ENCODE measurements around the gene LPXN. TPM values are rescaled to one million over a fixed set of nuclear protein-coding genes. Genes with fewer than 3 reads are reported as not detected.
A peak's percentile ranks its signal among the peaks of the same experiment; 100 is the strongest.

The LPXN gene
- total RNA-seq, 4 donors from 2014 or later = 4.7 to 5.4 (median 5.3) TPM

DNA sequence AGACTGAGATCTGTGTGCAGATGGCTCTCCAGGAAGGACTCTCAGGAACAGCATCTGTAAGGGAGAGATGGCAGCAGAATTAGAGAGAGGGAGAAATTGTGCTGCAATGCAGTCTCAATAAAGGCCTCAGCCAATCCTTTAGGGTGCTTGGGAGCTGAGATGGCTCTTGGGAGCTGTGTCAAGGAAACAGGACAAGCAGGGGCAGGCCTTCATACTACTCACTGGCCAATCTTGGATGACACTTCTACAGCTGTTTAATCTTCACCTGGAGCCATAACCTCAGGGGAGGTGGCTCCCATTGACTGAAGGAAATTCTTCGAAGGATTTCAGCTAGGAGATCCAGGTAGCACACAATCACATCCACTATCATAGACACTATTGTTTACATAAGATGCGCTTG is 77.7 kb downstream of the LPXN start:
- Histone ChIP-seq H3K9me3 (no peaks in the 10 kb centered on the region), H3K4me1 (peaks cover 0 to 26% (median 5%) of the 10 kb centered on the region in 3 donors), H3K27ac (no peak overlapping the region), H3K27me3 (no peaks in the 10 kb centered on the region), H3K4me3 (no peak overlapping the region), H3K36me3 (no peaks in the 10 kb centered on the region)
- no peak for TF ChIP-seq POLR2A (IDR thresholded peaks at IDR 0.05)
- no peak for TF ChIP-seq EP300 (IDR thresholded peaks at IDR 0.05)
- no peak for TF ChIP-seq POLR2AphosphoS5 (IDR thresholded peaks at IDR 0.05)
- TF ChIP-seq, protein P1, sequence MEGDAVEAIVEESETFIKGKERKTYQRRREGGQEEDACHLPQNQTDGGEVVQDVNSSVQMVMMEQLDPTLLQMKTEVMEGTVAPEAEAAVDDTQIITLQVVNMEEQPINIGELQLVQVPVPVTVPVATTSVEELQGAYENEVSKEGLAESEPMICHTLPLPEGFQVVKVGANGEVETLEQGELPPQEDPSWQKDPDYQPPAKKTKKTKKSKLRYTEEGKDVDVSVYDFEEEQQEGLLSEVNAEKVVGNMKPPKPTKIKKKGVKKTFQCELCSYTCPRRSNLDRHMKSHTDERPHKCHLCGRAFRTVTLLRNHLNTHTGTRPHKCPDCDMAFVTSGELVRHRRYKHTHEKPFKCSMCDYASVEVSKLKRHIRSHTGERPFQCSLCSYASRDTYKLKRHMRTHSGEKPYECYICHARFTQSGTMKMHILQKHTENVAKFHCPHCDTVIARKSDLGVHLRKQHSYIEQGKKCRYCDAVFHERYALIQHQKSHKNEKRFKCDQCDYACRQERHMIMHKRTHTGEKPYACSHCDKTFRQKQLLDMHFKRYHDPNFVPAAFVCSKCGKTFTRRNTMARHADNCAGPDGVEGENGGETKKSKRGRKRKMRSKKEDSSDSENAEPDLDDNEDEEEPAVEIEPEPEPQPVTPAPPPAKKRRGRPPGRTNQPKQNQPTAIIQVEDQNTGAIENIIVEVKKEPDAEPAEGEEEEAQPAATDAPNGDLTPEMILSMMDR (IDR thresholded peaks at IDR 0.05) = no peak
- ATAC-seq = no peak
- WGBS, 2 donors (ENCODE audit: low coverage in 1 of 2) = 38 to 64% methylated on average over 1 of the region's 2 CpGs

DNA sequence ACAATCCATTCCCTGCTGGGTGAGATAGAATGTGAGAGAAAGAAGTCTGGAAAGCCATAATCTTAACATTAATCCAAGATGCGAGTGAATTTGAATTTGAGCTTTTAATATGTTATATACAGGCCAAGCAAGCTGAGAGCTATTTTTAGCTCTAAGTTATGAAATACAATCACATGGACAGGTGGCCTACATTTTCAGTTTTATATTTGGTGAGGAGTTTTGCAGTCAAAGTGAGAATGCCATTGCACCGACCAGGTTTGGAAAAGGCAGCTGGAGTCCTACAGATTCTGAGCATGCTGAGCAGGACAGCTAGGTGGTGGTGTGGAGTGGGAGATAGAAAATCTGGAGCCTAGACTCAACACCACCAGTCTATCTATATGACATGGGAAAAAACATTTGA is 79.8 kb downstream of the LPXN start:
- H3K27ac ChIP-seq = peak overlapping the region in 1 of 4 donors; percentile 39
- ATAC-seq = no peak
- no peak overlapping the region for H3K4me3 ChIP-seq
- H3K27me3 ChIP-seq = no peaks in the 10 kb centered on the region
- no peaks in the 10 kb centered on the region for H3K36me3 ChIP-seq
- H3K9me3 ChIP-seq = no peaks in the 10 kb centered on the region
- 15 to 35% methylated on average over 2 of the region's 2 CpGs for WGBS, 2 donors (ENCODE audit: low coverage in 1 of 2)
- H3K4me1 ChIP-seq = peaks cover 0 to 26% (median 5%) of the 10 kb centered on the region in 3 donors
- TF ChIP-seq, protein P1 (IDR thresholded peaks at IDR 0.05) = peak in 1 of 4 experiments; percentile 12
- no peak for TF ChIP-seq EP300 (IDR thresholded peaks at IDR 0.05)

DNA sequence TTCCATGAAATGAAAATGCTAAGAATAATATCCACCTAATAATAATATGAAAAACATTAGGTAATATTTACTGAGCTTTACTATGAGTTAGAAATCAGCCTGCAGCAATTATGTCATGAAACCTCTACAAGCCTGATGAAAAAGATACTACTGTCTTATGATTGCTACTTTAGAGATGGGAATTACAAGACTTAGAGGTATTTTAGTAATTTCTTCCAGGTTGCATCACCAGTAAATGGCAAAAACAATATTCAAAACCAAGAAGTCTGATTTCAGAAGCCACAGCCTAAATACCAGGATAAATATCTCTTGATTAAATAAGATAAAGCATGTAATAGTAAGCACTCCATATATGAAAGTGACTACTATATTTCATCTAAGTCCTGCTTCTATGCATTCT is 81.6 kb downstream of the LPXN start:
- Histone ChIP-seq H3K9me3 (no peaks in the 10 kb centered on the region), H3K4me3 (no peak overlapping the region), H3K4me1 (peaks cover 0 to 26% (median 5%) of the 10 kb centered on the region in 3 donors), H3K27ac (no peak overlapping the region), H3K27me3 (no peaks in the 10 kb centered on the region), H3K36me3 (no peaks in the 10 kb centered on the region)
- ATAC-seq = no peak
- TF ChIP-seq POLR2AphosphoS5 (IDR thresholded peaks at IDR 0.05) = no peak
- TF ChIP-seq, protein P1 (IDR thresholded peaks at IDR 0.05) = no peak
- no peak for TF ChIP-seq EP300 (IDR thresholded peaks at IDR 0.05)
- no peak for TF ChIP-seq POLR2A (IDR thresholded peaks at IDR 0.05)

DNA sequence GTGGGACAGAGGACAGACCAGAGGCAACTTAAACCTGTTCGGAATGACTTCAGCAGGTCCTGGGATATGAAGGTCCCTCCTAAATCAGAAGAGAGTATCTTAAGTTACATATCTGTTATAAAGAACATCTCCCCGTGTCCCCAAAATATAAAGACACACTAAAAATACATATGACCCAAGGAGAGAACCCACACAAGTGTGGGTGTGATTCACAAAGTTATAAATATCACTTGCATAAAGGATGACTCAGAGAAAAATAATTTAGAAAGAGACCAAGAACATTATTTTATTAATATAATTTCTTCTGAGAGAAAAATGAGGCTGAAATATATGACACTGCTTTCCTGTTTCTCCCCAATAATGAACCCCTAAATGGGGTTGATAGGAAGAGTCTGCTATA is 82.0 kb downstream of the LPXN start:
- WGBS, 2 donors (ENCODE audit: low coverage in 1 of 2) = 73 to 100% methylated on average over 1 to 2 of the region's 2 CpGs
- Histone ChIP-seq H3K27me3 (no peaks in the 10 kb centered on the region), H3K27ac (no peak overlapping the region), H3K4me3 (no peak overlapping the region), H3K9me3 (no peaks in the 10 kb centered on the region), H3K4me1 (peaks cover 0 to 26% (median 5%) of the 10 kb centered on the region in 3 donors), H3K36me3 (no peaks in the 10 kb centered on the region)
- ATAC-seq = no peak
- TF ChIP-seq POLR2A (IDR thresholded peaks at IDR 0.05) (no peak), POLR2AphosphoS5 (IDR thresholded peaks at IDR 0.05) (no peak), EP300 (IDR thresholded peaks at IDR 0.05) (no peak)
- TF ChIP-seq, protein P1 (IDR thresholded peaks at IDR 0.05) = no peak

DNA sequence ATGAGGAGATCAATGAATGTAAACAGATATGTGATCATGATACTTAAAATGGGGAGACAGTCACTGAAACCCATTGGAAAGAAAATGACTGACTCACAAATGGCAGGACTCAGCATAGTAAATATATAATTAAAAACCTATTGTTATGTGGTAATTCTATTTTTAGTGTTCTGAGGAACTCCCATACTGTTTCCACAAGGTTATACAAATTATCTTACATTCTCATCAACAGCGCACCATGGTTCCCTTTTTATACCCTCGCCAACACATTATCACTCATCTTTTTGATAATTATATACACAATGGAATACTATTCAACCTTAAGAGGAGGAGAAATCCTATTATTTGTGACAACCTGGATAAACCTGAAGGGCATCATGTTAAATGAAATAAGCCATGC is 84.8 kb downstream of the LPXN start:
- Histone ChIP-seq H3K27me3 (no peaks in the 10 kb centered on the region), H3K27ac (no peak overlapping the region), H3K36me3 (no peaks in the 10 kb centered on the region), H3K4me3 (no peak overlapping the region), H3K4me1 (peaks cover 0 to 18% (median 5%) of the 10 kb centered on the region in 3 donors), H3K9me3 (no peaks in the 10 kb centered on the region)
- WGBS, 2 donors (ENCODE audit: low coverage in 1 of 2) = 83 to 85% methylated on average over 2 of the region's 2 CpGs
- ATAC-seq = no peak
- TF ChIP-seq EP300 (IDR thresholded peaks at IDR 0.05) (no peak), POLR2A (IDR thresholded peaks at IDR 0.05) (no peak), POLR2AphosphoS5 (IDR thresholded peaks at IDR 0.05) (no peak)
- TF ChIP-seq, protein P1 (IDR thresholded peaks at IDR 0.05) = no peak

All from gastroesophageal sphincter (tissue), 4 donors.